Measurements from ENCODE around the gene DOLPP1. TPM values are rescaled to one million over a fixed set of nuclear protein-coding genes. Genes with fewer than 3 reads are reported as not detected.

Gene DOLPP1, protein sequence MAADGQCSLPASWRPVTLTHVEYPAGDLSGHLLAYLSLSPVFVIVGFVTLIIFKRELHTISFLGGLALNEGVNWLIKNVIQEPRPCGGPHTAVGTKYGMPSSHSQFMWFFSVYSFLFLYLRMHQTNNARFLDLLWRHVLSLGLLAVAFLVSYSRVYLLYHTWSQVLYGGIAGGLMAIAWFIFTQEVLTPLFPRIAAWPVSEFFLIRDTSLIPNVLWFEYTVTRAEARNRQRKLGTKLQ
- total RNA-seq (2022) = 14.4 and 16.1 TPM in 2 replicates
- percentile 53 among the genes with signal in this experiment for Bru-seq, nascent RNA
- percentile 63 among the genes with signal in this experiment for BruChase-seq, experiment 1, labeled RNA remaining after a 6-hour chase
- percentile 67 among the genes with signal in this experiment for BruChase-seq, experiment 2, labeled RNA remaining after a 2-hour chase
- long read RNA-seq, transcript DOLPP1-202 (8 exons, 2,177 nt) = major isoform, 20 of 29 reads
- long read RNA-seq, partial matches to known transcripts = 1 of 29 reads
- long read RNA-seq, other reads (novel, unspliced or antisense) = 6 of 29 reads

DNA sequence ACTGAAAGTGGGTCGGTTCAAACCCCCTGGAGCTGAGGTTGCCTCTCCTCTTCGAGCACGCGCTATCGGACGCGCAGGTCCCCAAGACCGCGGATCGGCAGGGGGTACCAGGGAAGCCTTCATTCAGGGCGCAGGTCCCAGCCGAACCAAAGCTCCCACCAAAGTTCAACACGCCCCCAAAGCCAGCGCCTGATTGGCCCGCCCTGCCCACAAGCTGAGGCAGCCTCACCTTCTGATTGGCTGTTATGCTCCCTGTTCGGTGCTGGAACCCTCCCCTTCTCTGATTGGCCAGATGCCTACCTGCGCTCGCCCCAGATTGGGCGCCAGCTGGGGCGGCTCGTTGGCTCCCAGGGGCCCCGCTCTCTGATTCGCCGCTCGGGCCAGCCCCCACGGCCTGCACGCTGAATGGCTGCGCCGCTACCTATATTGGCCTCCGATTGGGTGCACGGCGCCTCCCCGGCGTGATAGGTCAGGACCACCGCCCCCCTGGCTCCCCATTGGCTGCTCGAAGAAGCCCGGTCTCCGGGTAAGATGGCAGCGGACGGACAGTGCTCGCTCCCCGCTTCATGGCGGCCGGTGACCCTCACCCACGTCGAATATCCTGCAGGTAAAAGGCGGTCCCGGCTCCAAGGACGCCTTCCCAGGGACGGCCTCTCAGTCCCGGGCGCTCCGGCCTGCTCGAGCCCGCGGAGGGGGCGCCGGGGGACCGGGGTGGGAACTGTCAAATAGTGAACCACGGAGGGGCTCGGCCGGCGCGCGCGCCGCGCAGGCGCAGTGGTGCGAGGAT, at the start of gene DOLPP1:
Gene DOLPP1, plus strand, starts transcription at position 511 of the 787 bp plus-strand sequence. Its CDS starts 21 bp downstream, at position 532.
- Mint-ChIP-seq H3K36me3 (ENCODE audit: insufficient read depth, unreplicated experiment) (peaks cover 31% of the 10 kb centered on the region), H3K4me1 (ENCODE audit: low read depth, unreplicated experiment) (no peaks in the 10 kb centered on the region), H3K9me3 (ENCODE audit: low read depth, unreplicated experiment) (no peaks in the 10 kb centered on the region), H3K4me3 (ENCODE audit: low read depth, unreplicated experiment) (peak within 1 kb of the TSS; percentile 79), H3K27me3 (ENCODE audit: unreplicated experiment) (no peaks in the 10 kb centered on the region), H3K27ac (ENCODE audit: unreplicated experiment) (peak within 1 kb of the TSS; percentile 83)
- CTCF ChIA-PET = interaction anchor here (1.0 to 1.6 kb wide), 4 partner anchors 49 to 54 kb away, joined by 3 to 4 read pairs (median 3); partner anchors contain the start of gene SH3GLB2
- peak; percentile 97 for DNase-seq
- BruUV-seq (replicated peaks) = no TSS peak
- TF ChIP-seq, protein P1, sequence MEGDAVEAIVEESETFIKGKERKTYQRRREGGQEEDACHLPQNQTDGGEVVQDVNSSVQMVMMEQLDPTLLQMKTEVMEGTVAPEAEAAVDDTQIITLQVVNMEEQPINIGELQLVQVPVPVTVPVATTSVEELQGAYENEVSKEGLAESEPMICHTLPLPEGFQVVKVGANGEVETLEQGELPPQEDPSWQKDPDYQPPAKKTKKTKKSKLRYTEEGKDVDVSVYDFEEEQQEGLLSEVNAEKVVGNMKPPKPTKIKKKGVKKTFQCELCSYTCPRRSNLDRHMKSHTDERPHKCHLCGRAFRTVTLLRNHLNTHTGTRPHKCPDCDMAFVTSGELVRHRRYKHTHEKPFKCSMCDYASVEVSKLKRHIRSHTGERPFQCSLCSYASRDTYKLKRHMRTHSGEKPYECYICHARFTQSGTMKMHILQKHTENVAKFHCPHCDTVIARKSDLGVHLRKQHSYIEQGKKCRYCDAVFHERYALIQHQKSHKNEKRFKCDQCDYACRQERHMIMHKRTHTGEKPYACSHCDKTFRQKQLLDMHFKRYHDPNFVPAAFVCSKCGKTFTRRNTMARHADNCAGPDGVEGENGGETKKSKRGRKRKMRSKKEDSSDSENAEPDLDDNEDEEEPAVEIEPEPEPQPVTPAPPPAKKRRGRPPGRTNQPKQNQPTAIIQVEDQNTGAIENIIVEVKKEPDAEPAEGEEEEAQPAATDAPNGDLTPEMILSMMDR (IDR thresholded peaks at IDR 0.05; ENCODE audit: unreplicated experiment) = no peak
- intact Hi-C loops (cut with micrococcal nuclease; ENCODE audit: unreplicated experiment) = no loop called here

DNA sequence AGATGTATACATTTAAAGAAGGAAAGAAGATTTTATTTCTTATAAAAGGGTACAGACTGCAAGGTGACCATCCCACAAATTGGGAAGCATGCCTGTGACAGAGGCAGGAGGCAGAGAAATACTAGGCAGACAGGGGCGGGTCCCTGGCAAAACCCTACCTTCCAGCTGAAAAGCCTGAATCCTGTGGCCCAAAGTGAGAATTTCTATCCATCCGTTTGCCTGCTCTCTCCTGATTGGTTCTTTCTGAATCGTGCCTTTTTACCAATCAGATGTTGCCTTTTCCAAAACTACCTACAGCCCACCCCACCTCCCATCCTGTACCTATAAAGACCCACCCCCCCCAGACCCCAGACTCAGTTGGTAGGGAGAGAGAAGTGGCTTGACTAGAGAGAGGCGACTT, 49.4 kb upstream of the DOLPP1 start:
- TF ChIP-seq, protein P1 (IDR thresholded peaks at IDR 0.05; ENCODE audit: unreplicated experiment) = no peak
- BruUV-seq (replicated peaks) = no TSS peak
- H3K27me3 Mint-ChIP-seq (ENCODE audit: unreplicated experiment) = no peaks in the 10 kb centered on the region
- no peaks in the 10 kb centered on the region for H3K9me3 Mint-ChIP-seq (ENCODE audit: low read depth, unreplicated experiment)
- intact Hi-C loops (cut with micrococcal nuclease; ENCODE audit: unreplicated experiment) = no loop called here
- CTCF ChIA-PET = interaction anchor here (1.0 kb wide), 1 partner anchor 49 kb away, joined by 3 read pairs; no protein-coding TSS in a partner anchor
- no peak overlapping the region for H3K4me3 Mint-ChIP-seq (ENCODE audit: low read depth, unreplicated experiment)
- no peaks in the 10 kb centered on the region for H3K4me1 Mint-ChIP-seq (ENCODE audit: low read depth, unreplicated experiment)
- no peak overlapping the region for H3K27ac Mint-ChIP-seq (ENCODE audit: unreplicated experiment)
- DNase-seq = no peak
- peaks cover 18% of the 10 kb centered on the region for H3K36me3 Mint-ChIP-seq (ENCODE audit: insufficient read depth, unreplicated experiment)

GRCh38 chr9:129032541-129033159, 48.3 kb upstream of the DOLPP1 start:
- BruUV-seq (replicated peaks) = no TSS peak

More at GRCh38 chr9:129032541-129033159, 48.3 kb upstream of the DOLPP1 start:
- CTCF ChIA-PET = no interaction called here
- Mint-ChIP-seq H3K4me3 (ENCODE audit: low read depth, unreplicated experiment) (no peak overlapping the region), H3K27ac (ENCODE audit: unreplicated experiment) (no peak overlapping the region), H3K4me1 (ENCODE audit: low read depth, unreplicated experiment) (peaks cover 10% of the 10 kb centered on the region), H3K27me3 (ENCODE audit: unreplicated experiment) (no peaks in the 10 kb centered on the region), H3K9me3 (ENCODE audit: low read depth, unreplicated experiment) (no peaks in the 10 kb centered on the region), H3K36me3 (ENCODE audit: insufficient read depth, unreplicated experiment) (peaks cover 16% of the 10 kb centered on the region)
- TF ChIP-seq, protein P1 (IDR thresholded peaks at IDR 0.05; ENCODE audit: unreplicated experiment) = no peak
- DNase-seq = no peak
- intact Hi-C loops (cut with micrococcal nuclease; ENCODE audit: unreplicated experiment) = no loop called here
